Common myeloid progenitor, CD34-positive (primary cell): ENCODE data around the gene NKX2-2.

Experiments
- CTCF ChIA-PET: fragments of 350-600 bp; sonication (Branson Sonifier 250); formaldehyde crosslinking; loops from one replicate; lab custom pipeline; 2021; ENCODE audit warnings: antibody characterized with exemption; lab: Charles Lee
- POLR2A ChIA-PET: fragments of 350-600 bp; sonication (Branson Sonifier 250); formaldehyde crosslinking; loops from one replicate; lab custom pipeline; 2021; ENCODE audit warnings: antibody characterized with exemption; lab: Charles Lee
- DNase-seq, 3 donors: peaks; one replicate each; pipeline versions ENCODE4 v3.0.0 to v3.0.0-alpha.2; 2013
- H3K27ac ChIP-seq, 2 experiments: 1 replicate in 1 of 2; 2 replicates in 1 of 2; pipeline ENCODE4 v1.7.0; 2013; ENCODE audit warnings: inconsistent platforms in 2 of 2, low read length in 2 of 2, mild to moderate bottlenecking in 2 of 2, low read depth in 1 of 2, moderate library complexity in 1 of 2; ENCODE audit not compliant: severe bottlenecking in 2 of 2, insufficient read depth in 1 of 2, poor library complexity in 1 of 2
- H3K27me3 ChIP-seq, 5 experiments: replicated peaks in 2 of 5; 1 replicate in 3 of 5; 2 replicates in 2 of 5; pipeline versions ENCODE4 v1.6.1 to v1.7.0; 2013; ENCODE audit warnings: low read length in 4 of 5, mild to moderate bottlenecking in 2 of 5, moderate library complexity in 2 of 5, inconsistent platforms in 1 of 5; ENCODE audit not compliant: insufficient read depth in 5 of 5, control insufficient read depth in 4 of 5
- H3K36me3 ChIP-seq, 4 experiments: 1 replicate in 2 of 4; 2 replicates in 2 of 4; pipeline versions ENCODE4 v1.6.1 to v1.7.0; 2013; ENCODE audit warnings: low read length in 3 of 4, control low read depth in 1 of 4, mild to moderate bottlenecking in 1 of 4; ENCODE audit not compliant: control insufficient read depth in 4 of 4, insufficient read depth in 4 of 4
- H3K4me1 ChIP-seq, 4 experiments: 1 replicate in 3 of 4; 2 replicates in 1 of 4; pipeline versions ENCODE4 v1.6.1 to v1.7.1; 2013; ENCODE audit warnings: low read length in 3 of 4, mild to moderate bottlenecking in 3 of 4, control low read depth in 1 of 4, inconsistent platforms in 1 of 4, moderate library complexity in 1 of 4; ENCODE audit not compliant: control insufficient read depth in 4 of 4, insufficient read depth in 4 of 4; ENCODE audit errors: control extremely low read depth in 1 of 4
- H3K4me3 ChIP-seq, 7 experiments: 1 replicate in 4 of 7; 2 replicates in 3 of 7; pipeline versions ENCODE4 v1.5.1 to v1.7.0; 2013; ENCODE audit warnings: mild to moderate bottlenecking in 7 of 7, low read length in 6 of 7, moderate library complexity in 6 of 7, inconsistent platforms in 2 of 7, low read depth in 2 of 7, control low read depth in 1 of 7; ENCODE audit not compliant: insufficient read depth in 4 of 7, control insufficient read depth in 1 of 7; ENCODE audit errors: extremely low read depth in 1 of 7
- H3K9me3 ChIP-seq, 5 experiments: 1 replicate in 4 of 5; 2 replicates in 1 of 5; pipeline versions ENCODE4 v1.6.1 to v1.7.1; 2013; ENCODE audit warnings: low read length in 4 of 5, mild to moderate bottlenecking in 2 of 5, inconsistent platforms in 1 of 5, low read depth in 1 of 5, moderate library complexity in 1 of 5; ENCODE audit not compliant: control insufficient read depth in 4 of 5, insufficient read depth in 2 of 5; ENCODE audit errors: control extremely low read depth in 1 of 5
- WGBS: methylation state at CpG from one replicate; pipeline ENCODE4 v1.1.5; 2013; ENCODE audit not compliant: insufficient coverage; 5-methylcytosine and 5-hydroxymethylcytosine counted together

NKX2-2 gene

GRCh38 chr20:21554985-21555384 is 41.1 kb upstream of the NKX2-2 start:
- CTCF ChIA-PET = no interaction called here
- Histone ChIP-seq H3K9me3 (no peaks in the 10 kb centered on the region), H3K27ac (no peak overlapping the region), H3K4me1 (no peaks in the 10 kb centered on the region), H3K36me3 (no peaks in the 10 kb centered on the region), H3K27me3 (peaks cover 2 to 73% (median 4%) of the 10 kb centered on the region in 5 experiments), H3K4me3 (no peak overlapping the region)
- no peak for DNase-seq
- WGBS = 84% methylated on average over 6 of the region's 7 CpGs
- POLR2A ChIA-PET = no interaction called here

- WGBS = 84% methylated on average over 9 of the region's 10 CpGs
- Histone ChIP-seq H3K4me3 (no peak overlapping the region), H3K4me1 (no peaks in the 10 kb centered on the region), H3K36me3 (no peaks in the 10 kb centered on the region), H3K9me3 (no peaks in the 10 kb centered on the region), H3K27me3 (peaks cover 0 to 74% (median 7%) of the 10 kb centered on the region in 5 experiments), H3K27ac (no peak overlapping the region)
- no peak for DNase-seq
- ChIA-PET CTCF (no interaction called here), POLR2A (no interaction called here)
Measured at GRCh38 chr20:21554376-21554890, 40.6 kb upstream of the NKX2-2 start.

GRCh38 chr20:21550587-21550986 is 36.7 kb upstream of the NKX2-2 start:
- H3K4me1 ChIP-seq = no peaks in the 10 kb centered on the region
- no peak for DNase-seq
- H3K27me3 ChIP-seq = peaks cover 0 to 68% (median 11%) of the 10 kb centered on the region in 5 experiments
- peaks cover 0 to 2% (median 0%) of the 10 kb centered on the region in 5 experiments for H3K9me3 ChIP-seq
- WGBS = 100% methylated on average over 4 of the region's 5 CpGs
- no peaks in the 10 kb centered on the region for H3K36me3 ChIP-seq
- H3K27ac ChIP-seq = no peak overlapping the region
- POLR2A ChIA-PET = no interaction called here
- CTCF ChIA-PET = interaction anchor here (1.2 kb wide), 1 partner anchor 20 kb away, joined by 3 read pairs; no protein-coding TSS in a partner anchor
- H3K4me3 ChIP-seq = no peak overlapping the region

GRCh38 chr20:21548390-21549035 is 34.6 kb upstream of the NKX2-2 start:
- peaks cover 0 to 2% (median 0%) of the 10 kb centered on the region in 5 experiments for H3K9me3 ChIP-seq
- no peaks in the 10 kb centered on the region for H3K4me1 ChIP-seq
- DNase-seq = no peak
- 65% methylated on average over 5 of the region's 8 CpGs for WGBS
- CTCF ChIA-PET = interaction anchor here (0.8 to 1.7 kb wide), 4 partner anchors 19 to 66 kb away, joined by 3 to 5 read pairs (median 4); no protein-coding TSS in a partner anchor
- no peak overlapping the region for H3K4me3 ChIP-seq
- peaks cover 0 to 59% (median 16%) of the 10 kb centered on the region in 5 experiments for H3K27me3 ChIP-seq
- POLR2A ChIA-PET = no interaction called here
- no peak overlapping the region for H3K27ac ChIP-seq
- no peaks in the 10 kb centered on the region for H3K36me3 ChIP-seq

GRCh38 chr20:21546355-21546754 is 32.5 kb upstream of the NKX2-2 start:
- POLR2A ChIA-PET = no interaction called here

GRCh38 chr20:21539512-21539911 is 25.6 kb upstream of the NKX2-2 start:
- no peak for DNase-seq
- Histone ChIP-seq H3K4me3 (no peak overlapping the region), H3K27me3 (peaks cover 0 to 58% (median 11%) of the 10 kb centered on the region in 5 experiments), H3K27ac (no peak overlapping the region), H3K36me3 (no peaks in the 10 kb centered on the region), H3K9me3 (no peaks in the 10 kb centered on the region), H3K4me1 (no peaks in the 10 kb centered on the region)
- CTCF ChIA-PET = interaction anchor here (0.9 kb wide), 1 partner anchor 10 kb away, joined by 4 read pairs; no protein-coding TSS in a partner anchor
- 98% methylated on average over 2 of the region's 3 CpGs for WGBS
- POLR2A ChIA-PET = no interaction called here

More at GRCh38 chr20:21546355-21546754, 32.5 kb upstream of the NKX2-2 start:
- H3K36me3 ChIP-seq = no peaks in the 10 kb centered on the region
- H3K4me1 ChIP-seq = no peaks in the 10 kb centered on the region
- no peak for DNase-seq
- peaks cover 0 to 58% (median 17%) of the 10 kb centered on the region in 5 experiments for H3K27me3 ChIP-seq
- no peak overlapping the region for H3K27ac ChIP-seq
- H3K9me3 ChIP-seq = peaks cover 0 to 2% (median 0%) of the 10 kb centered on the region in 5 experiments
- CTCF ChIA-PET = no interaction called here
- no CpG with 5 or more reads among the region's 4 CpGs for WGBS
- no peak overlapping the region for H3K4me3 ChIP-seq

GRCh38 chr20:21534886-21535285 is 21.0 kb upstream of the NKX2-2 start:
- Histone ChIP-seq H3K9me3 (peaks cover 0 to 2% (median 0%) of the 10 kb centered on the region in 5 experiments), H3K27me3 (peaks cover 5 to 74% (median 16%) of the 10 kb centered on the region in 5 experiments), H3K27ac (no peak overlapping the region), H3K4me1 (no peaks in the 10 kb centered on the region), H3K4me3 (no peak overlapping the region), H3K36me3 (no peaks in the 10 kb centered on the region)
- POLR2A ChIA-PET = no interaction called here
- WGBS = 48% methylated on average over 2 of the region's 2 CpGs
- DNase-seq = no peak
- CTCF ChIA-PET = no interaction called here
